ENCODE data around the gene RNF181. TPM values are rescaled to one million over a fixed set of nuclear protein-coding genes. Genes with fewer than 3 reads are reported as not detected.

RNF181 gene
- total RNA-seq, 1 donor from 2014 or later = 95.2 TPM

- peak; percentile 91 for ATAC-seq
Observed at GRCh38 chr2:85577386-85578242, 17.9 kb upstream of the RNF181 start, which contains the start of gene VAMP8. Gene VAMP8 (plus strand): TSS chr2:85577586. CDS start chr2:85577647, 61 bp downstream.

DNA sequence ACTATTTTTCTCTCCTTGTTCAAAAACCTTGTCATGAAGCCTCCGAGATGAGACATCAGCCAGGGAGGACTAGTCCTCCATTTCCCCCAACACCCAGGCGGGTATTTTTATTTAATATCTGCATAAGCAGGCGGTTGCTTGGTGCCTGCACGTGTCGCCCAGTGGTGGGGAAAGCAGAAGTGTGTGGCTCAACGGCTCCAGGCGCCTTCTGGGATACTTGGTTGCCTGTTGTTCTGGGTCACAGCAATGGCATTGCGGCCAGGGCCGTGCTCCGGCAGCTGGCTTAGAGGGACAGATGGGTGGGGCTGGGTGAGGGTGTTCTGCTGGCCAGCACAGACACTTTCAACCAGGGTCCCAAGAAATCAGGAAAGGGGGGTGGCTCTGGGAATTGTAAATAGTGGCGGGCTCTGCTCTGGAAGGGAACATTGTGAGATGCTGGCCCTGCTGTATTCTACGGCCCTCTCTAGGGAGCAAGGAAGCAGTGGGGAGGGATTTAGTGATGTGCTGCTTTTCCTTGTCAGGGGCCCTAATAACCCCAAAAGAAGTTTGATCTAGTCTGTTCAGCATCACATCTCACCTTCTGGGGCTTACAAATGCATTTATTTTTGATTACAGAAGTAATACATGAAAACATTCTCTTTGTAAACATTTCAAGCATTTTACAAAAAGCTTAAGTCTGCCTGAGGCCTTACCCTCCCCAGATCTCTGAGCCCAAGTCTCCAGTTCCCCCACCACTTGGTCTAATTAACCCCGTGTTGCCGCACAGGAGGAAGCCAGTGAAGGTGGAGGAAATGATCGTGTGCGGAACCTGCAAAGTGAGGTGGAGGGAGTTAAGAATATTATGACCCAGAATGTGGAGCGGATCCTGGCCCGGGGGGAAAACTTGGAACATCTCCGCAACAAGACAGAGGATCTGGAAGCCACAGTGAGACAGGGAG lies 17.0 kb upstream of the RNF181 start:
- peak; percentile 39 for ATAC-seq

- ATAC-seq = no peak
Observed at GRCh38 chr2:85579266-85579935, 16.1 kb upstream of the RNF181 start.

GRCh38 chr2:85580206-85580605 lies 15.3 kb upstream of the RNF181 start:
- no peak for ATAC-seq

DNA sequence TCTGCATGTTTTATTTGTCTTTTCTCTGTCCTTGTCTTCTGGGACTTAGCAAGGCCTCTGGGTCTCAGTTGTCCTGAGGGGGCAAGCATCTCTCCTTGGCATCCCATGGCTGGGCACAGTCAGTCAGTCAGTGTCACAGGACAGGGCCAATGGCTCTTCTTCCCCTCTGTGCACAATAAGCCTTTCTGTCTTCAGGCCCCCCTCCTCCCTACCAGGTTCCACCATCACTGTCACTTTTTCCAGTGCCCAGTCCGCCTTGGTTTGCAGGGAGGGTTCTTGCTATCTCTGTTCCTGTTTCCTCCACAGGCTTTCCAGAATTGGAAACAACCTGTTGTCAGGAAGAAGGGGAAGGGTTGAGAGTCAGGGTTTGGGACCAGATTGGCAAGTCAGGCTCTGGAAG lies 13.1 kb upstream of the RNF181 start:
- ATAC-seq = no peak

DNA sequence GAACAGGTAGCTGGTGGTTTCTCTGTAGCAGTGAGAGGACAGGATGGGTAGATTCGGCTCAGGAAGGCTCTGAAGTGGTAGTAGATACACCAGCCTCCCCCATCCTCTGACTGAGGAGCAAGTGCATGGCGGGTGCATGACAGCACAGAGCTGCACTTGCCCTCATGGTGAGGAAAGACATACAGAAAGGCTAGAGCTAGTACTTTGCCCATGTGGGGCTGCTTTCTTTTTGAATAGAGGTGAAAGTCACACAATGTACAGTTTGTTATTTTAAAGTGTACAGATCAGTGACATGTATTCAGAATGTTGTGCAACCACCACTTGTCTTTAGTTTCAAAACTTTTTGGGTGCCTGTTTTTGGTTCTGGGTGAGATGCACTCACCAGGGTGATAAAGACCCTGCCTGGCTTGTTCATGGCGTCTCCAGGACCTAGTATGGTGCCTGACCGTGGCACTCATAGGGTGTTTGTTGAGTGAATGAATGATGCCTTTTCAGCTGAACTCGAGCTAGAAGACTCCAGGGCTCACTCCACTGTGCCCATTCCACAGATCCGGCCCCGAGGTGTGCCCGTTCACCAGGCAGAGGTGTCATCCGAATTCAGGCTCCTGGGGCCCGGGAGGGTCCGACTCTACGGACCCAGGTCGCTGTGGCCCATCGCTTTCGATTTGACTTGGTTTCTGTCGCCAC lies 11.7 kb upstream of the RNF181 start:
- no peak for ATAC-seq

GRCh38 chr2:85584354-85584856 lies 11.1 kb upstream of the RNF181 start, which contains the start of gene VAMP5:
Gene VAMP5 (plus strand): TSS chr2:85584431. CDS start chr2:85584491, 60 bp downstream.
- peak; percentile 35 for ATAC-seq

DNA sequence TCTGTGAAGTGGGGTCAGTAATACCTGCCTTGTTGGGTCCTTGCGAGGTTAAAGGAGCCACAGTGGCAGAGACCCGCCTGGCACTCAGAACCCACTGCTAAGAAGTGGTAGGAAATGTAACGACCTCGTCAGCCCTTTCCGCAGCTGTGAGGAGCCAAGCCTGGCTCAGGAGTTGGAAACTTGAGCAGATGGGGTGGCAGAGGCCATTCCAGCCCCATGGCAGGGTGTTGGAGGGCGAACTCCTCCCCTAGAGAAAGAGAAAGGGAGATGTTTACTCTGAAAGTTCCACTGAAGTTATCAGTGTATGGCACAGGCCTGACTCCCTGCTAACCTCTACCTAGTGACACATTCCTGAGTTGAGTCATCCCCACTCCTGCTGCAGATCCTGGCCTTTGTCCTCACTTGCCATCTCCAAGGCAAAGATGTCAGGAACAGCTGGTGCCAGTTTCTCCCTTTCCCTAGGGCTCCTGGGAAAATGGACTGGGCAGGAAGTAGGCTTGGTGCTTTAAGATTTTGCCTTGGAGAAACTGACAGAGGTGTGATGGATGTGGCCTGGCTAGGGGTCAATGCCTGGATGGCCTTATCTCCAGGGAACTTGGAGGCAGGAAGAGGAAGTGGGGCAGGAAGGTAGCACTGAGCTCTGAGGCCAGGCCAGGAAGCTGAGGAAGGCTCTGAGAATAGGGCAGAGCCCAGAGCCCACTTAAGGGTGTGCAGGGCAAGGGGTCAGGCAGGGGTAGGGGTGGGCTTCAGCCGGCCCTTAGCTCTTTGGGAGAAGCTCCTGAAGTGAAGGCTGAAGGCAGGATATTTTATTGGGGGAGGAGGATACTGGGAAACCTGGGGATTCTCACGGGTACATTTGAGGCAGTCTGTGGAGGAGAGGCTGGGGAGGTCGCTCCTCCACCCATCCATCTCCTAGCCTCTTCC lies 10.4 kb upstream of the RNF181 start:
- ATAC-seq = peak; percentile 87

DNA sequence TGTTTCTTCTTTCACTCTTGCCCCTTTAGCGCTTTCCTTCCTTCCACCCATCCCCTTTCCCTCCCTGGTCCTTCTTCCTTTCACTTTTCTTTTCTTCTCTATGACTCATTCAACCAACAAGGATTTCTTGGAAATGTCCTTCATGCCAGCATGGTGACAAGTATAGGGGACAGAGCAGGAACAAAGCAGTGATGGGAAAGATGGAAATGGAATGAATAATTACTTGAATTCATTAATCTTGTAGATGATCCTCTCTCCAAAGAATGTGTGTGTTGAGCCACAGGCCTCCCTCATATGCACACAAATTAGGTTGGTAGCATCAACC lies 9.8 kb upstream of the RNF181 start:
- ATAC-seq = no peak

DNA sequence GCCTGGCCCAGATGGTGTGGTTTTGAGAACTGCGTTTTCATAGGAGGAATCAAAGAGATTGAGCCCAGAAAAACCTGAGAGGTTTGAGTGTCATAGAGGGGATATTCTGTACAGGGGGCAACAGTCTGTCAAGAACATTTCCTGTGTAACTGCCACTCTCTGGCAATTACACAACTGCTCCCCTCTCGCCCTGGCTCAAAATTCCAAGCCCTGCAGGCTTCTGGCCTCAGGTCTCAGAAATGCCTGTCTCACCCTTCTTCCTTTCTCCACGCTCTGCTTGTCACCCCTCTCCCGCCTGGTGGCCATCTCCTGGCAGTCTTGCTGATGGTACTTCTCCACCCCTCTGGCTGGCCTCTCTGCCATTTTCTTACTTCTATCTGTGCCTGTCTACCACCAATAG lies 7.3 kb upstream of the RNF181 start:
- no peak for ATAC-seq

- ATAC-seq = no peak
Observed at GRCh38 chr2:85588645-85589044, 6.9 kb upstream of the RNF181 start.

DNA sequence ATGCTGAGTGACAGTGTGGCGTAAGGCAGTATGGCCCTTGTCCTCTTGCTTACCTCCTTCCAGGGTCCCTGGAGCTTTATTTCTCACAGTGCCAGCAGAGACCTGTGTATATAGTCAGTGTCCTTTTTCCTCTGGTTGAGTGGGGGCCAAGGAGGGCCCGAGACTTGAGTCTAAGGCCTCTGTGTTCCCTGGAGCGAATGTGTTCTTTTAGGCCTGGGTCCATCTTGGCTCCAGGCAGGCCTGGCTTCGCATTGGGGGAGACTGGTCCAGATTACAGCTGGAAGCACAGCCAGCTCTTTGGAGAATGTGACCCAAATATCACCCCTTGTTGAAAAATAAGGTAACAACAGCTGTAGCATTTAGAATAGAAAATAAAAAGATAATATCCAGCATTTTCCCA lies 6.4 kb upstream of the RNF181 start:
- ATAC-seq = no peak

- ATAC-seq = peak; percentile 57
Observed at GRCh38 chr2:85589982-85590791, 5.4 kb upstream of the RNF181 start.

- peak; percentile 53 for ATAC-seq
Observed at GRCh38 chr2:85590950-85591349, 4.6 kb upstream of the RNF181 start.

DNA sequence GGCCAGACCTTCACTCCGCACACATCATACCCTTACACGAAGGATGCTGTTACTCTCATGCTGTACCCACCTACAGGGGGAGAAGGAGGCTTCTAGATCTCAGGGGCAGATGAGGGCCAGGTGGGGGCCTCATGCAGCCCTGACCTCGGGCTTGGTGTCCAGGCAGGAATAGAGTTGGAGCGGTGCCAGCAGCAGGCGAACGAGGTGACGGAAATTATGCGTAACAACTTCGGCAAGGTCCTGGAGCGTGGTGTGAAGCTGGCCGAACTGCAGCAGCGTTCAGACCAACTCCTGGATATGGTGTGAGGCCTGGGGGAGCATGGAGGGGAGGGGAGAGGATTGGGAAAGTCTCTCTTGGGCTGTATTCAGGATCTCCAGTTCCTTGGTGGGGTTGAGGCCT lies 4.0 kb upstream of the RNF181 start:
- no peak for ATAC-seq

DNA sequence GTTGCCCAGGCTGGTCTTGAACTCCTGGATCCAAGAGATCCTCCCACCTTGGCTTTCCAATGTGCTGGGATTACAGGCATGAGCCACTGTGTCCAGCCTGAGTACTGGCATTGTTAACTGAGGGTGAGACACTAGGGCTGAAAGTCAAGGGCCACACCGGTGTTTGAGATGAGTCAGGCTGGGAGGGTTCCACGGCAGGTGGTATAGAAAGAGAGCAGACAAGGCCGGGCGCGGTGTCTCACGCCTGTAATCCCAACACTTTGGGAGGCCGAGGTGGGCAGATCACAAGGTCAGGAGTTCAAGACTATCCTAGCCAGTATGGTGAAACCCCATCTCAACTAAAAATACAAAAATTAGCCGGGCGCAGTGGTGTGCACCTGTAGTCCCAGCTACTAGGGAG lies 3.2 kb upstream of the RNF181 start:
- peak; percentile 14 for ATAC-seq

DNA sequence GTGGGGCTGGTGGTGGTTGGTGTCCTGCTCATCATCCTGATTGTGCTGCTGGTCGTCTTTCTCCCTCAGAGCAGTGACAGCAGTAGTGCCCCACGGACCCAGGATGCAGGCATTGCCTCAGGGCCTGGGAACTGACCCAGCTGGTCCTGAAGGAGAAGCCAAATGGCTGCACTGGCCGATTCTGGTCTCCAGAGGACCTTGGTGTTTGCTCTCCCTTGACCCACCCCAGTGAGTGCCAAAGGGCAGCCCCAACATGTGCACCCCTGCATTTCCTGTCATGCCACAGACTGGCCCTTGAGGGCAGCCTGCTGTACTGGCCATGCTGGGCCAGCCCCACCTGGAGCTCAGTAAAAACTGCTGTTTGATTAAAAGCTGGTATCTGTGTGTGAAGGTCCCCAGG lies 2.5 kb upstream of the RNF181 start:
- ATAC-seq = no peak

- ATAC-seq = no peak
Observed at GRCh38 chr2:85594715-85595300, 737 bp upstream of the RNF181 start.

- ATAC-seq = no peak
Observed at GRCh38 chr2:85596026-85596333, 435 bp downstream of the RNF181 start.

All from esophagus mucosa (tissue), 1 donor.